Measurements from ENCODE around the gene YEATS2.
"Not testable (repeated sequence)": the region's sequence is repeated elsewhere in the genome, so short reads cannot be mapped to it uniquely, and the experiment has no call there.

Gene YEATS2

DNA sequence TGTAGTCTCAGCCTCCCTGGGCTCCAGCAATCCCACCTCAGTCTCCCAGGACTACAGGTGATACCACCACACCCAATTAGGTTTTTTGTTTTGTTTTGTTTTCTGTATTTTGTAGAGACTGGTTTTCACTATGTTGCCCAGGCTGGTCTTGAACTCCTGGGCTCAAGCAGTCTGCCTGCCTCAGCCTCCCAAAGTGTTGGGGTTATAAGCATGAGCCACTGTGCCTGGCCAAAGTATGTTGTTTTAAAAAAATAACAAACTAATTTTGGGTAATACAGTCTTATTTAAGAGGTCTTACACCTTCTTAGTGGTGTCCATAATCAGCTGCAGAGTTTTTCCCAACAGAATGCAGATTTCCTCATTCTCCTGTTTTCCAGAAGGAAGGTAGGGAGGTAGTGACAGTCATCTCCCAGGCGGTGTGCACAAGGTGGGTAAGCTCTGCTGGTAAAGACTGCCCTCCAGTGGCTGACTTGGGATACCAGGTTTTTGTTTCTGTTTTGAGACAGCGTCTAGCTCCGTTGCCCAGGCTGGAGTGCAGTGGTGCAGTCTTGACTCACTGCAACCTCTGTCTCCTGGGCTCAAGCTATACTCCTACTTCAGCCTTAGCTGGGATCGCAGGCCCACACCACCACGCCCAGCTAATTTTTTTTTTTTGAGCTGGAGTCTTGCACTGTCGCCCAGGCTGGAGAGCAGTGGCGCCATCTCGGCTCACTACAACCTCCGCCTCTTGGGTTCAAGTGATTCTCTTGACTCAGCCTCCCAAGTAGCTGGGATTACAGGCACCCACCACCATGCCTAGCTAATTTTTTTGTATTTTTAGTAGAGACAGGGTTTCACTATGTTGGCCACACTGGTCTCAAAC lies 69.4 kb downstream of the YEATS2 start:
- no peak overlapping the region for H3K27ac ChIP-seq (ENCODE audit: low read depth, low read length)

DNA sequence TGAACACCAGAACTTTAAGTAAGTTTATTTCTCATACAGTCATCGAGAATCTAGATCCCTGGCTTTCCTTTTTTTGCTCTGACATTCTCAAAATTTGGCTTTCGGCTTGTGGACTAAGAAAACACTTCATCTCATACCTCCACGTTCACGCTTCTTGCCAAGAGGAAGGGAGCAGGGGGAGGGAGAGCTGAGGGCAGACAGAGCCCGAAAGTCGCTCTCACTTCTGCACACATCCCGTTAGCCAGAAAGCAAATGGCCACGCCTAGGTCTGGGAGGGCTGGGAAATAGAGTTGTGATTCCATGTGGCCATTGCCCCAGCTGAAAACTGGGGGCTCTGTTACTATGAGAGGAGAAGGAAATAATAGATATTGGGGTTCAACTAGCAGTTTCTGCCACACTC lies 70.5 kb downstream of the YEATS2 start:
- Histone ChIP-seq H3K27ac (ENCODE audit: low read depth, low read length) (no peak overlapping the region), H3K9ac (ENCODE audit: low read length) (no peak overlapping the region), H3K27me3 (ENCODE audit: control insufficient read depth, insufficient read depth, low read length) (no peaks in the 10 kb centered on the region), H3K4me3 (ENCODE audit: low read length) (no peak overlapping the region), H3K36me3 (ENCODE audit: control insufficient read depth, insufficient read depth, low read length) (peaks cover 3% of the 10 kb centered on the region), H3K4me1 (ENCODE audit: control insufficient read depth, insufficient read depth, low read length) (no peaks in the 10 kb centered on the region)

More for the DNA sequence above, 69.4 kb downstream of the YEATS2 start:
- Histone ChIP-seq H3K36me3 (ENCODE audit: control insufficient read depth, insufficient read depth, low read length) (peaks cover 4% of the 10 kb centered on the region), H3K27me3 (ENCODE audit: control insufficient read depth, insufficient read depth, low read length) (no peaks in the 10 kb centered on the region), H3K4me1 (ENCODE audit: control insufficient read depth, insufficient read depth, low read length) (no peaks in the 10 kb centered on the region), H3K4me3 (ENCODE audit: low read length) (no peak overlapping the region), H3K9ac (ENCODE audit: low read length) (no peak overlapping the region)

DNA sequence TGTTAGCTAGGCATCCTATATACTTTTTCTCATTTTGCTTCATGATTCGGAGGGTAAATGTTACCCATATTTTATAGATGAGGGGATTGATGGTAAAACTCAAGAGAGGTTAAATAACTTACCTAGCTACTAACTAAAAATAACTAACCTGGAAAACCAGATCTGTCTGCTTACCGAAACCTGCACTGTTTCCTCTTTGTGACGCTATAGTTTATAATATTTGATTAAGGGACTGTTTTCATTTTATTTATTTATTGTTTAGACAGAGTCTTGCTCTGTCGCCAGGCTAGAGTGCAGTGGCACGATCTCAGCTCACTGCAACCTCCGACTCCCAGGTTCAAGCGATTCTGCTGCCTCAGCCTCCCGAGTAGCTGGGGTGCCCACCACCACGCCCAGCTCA lies 71.9 kb downstream of the YEATS2 start:
- peaks cover 11% of the 10 kb centered on the region for H3K36me3 ChIP-seq (ENCODE audit: control insufficient read depth, insufficient read depth, low read length)

DNA sequence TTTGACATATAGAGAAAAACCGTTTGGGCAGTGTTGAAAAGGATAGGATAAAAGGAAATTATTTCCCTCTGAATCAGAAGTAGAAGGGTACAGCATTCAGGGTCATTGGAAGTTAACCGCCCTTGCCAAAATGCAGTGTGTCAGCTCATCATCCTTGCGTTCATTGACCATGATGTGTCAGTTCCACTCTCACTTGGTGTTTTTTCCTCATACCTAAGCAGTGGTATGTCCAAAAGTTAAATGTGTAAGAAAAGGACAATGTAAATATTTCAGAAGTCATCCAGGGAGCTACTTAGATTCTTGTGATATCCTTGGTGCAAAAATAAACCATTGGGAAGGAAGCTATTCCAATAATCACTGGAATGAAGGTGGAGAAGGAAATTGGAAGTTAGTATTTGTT lies 77.0 kb downstream of the YEATS2 start:
- Histone ChIP-seq H3K36me3 (ENCODE audit: control insufficient read depth, insufficient read depth, low read length) (peaks cover 11% of the 10 kb centered on the region), H3K27ac (ENCODE audit: low read depth, low read length) (no peak overlapping the region), H3K4me1 (ENCODE audit: control insufficient read depth, insufficient read depth, low read length) (no peaks in the 10 kb centered on the region), H3K4me3 (ENCODE audit: low read length) (no peak overlapping the region), H3K27me3 (ENCODE audit: control insufficient read depth, insufficient read depth, low read length) (no peaks in the 10 kb centered on the region), H3K9ac (ENCODE audit: low read length) (no peak overlapping the region)

More for the DNA sequence above, 71.9 kb downstream of the YEATS2 start:
- H3K9ac ChIP-seq (ENCODE audit: low read length), result no peak overlapping the region
- no peaks in the 10 kb centered on the region for H3K4me1 ChIP-seq (ENCODE audit: control insufficient read depth, insufficient read depth, low read length)
- no peaks in the 10 kb centered on the region for H3K27me3 ChIP-seq (ENCODE audit: control insufficient read depth, insufficient read depth, low read length)
- no peak overlapping the region for H3K27ac ChIP-seq (ENCODE audit: low read depth, low read length)
- no peak overlapping the region for H3K4me3 ChIP-seq (ENCODE audit: low read length)

DNA sequence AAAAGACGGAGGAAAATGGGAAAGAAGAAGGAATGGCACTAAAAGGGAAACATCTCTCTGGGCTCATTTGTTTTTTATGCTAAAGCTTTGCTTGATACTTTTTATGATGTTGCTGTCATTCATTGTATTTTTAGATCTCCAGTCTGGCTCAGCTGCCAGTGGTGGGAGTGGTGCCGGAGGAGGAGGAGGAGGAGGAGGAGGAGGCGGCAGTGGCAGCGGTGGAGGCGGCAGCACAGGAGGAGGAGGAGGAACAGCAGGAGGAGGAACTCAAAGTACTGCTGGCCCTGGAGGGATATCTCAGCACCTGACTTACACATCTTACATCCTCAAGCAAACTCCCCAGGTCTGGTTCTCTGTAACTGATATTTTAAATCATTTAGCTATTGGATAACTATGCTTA lies 78.2 kb downstream of the YEATS2 start:
- no peak overlapping the region for H3K9ac ChIP-seq (ENCODE audit: low read length)
- H3K27me3 ChIP-seq (ENCODE audit: control insufficient read depth, insufficient read depth, low read length), result no peaks in the 10 kb centered on the region
- H3K4me1 ChIP-seq (ENCODE audit: control insufficient read depth, insufficient read depth, low read length), result no peaks in the 10 kb centered on the region
- no peak overlapping the region for H3K4me3 ChIP-seq (ENCODE audit: low read length)
- peaks cover 14% of the 10 kb centered on the region for H3K36me3 ChIP-seq (ENCODE audit: control insufficient read depth, insufficient read depth, low read length)
- H3K27ac ChIP-seq (ENCODE audit: low read depth, low read length), result no peak overlapping the region

DNA sequence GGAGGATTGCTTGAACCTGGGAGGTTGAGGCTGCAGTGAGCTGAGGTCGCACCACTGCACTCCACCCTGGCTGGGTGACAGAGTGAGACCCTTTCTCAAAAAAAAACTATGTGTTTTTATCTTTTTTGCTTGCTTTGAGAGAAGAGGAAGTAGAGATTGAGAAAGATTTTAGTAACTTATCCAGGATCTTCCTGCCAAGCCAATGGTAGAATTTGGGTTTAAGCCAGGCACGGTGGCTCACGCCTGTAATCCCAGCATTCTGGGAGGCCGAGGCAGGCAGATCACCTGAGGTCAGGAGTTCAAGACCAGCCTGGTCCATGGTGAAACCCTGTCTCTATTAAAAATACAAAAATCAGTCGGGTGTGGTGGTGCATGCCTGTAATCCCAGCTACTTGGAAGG lies 78.9 kb downstream of the YEATS2 start:
- not testable (repeated sequence) for H3K4me3 ChIP-seq (ENCODE audit: low read length); H3K4me1 ChIP-seq (ENCODE audit: control insufficient read depth, insufficient read depth, low read length); H3K9ac ChIP-seq (ENCODE audit: low read length); H3K27ac ChIP-seq (ENCODE audit: low read depth, low read length); H3K27me3 ChIP-seq (ENCODE audit: control insufficient read depth, insufficient read depth, low read length)
- H3K36me3 ChIP-seq (ENCODE audit: control insufficient read depth, insufficient read depth, low read length), result peaks cover 17% of the 10 kb centered on the region

DNA sequence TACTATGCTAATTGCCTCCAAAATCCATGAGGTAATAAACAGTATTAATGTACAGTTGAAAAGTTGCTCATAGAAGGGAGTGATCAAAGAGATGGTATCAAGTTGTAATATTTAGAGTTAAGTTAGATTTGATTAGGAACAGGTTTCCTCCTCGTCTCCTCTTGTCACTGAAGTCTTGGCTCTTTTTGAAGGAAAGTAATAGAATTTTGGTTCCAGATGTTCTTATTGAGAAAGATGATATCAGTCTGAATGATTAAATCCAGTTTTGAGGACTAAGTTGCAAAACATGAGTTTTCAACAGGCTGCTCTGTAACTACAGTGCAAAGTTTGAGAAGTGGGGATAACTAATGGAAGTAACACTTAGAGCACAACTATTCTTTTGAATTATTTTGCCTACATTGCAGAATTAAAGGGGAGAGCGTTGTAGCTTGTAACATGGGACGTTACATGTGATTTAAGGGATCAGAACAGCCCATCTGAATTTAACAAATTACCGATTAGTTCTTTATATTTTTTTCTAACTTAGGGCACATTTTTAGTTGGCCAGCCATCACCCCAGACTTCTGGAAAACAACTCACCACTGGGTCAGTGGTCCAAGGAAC lies 79.5 kb downstream of the YEATS2 start:
- H3K9ac ChIP-seq (ENCODE audit: low read length), result no peak overlapping the region
- H3K4me3 ChIP-seq (ENCODE audit: low read length), result no peak overlapping the region
- H3K27ac ChIP-seq (ENCODE audit: low read depth, low read length), result no peak overlapping the region
- no peaks in the 10 kb centered on the region for H3K4me1 ChIP-seq (ENCODE audit: control insufficient read depth, insufficient read depth, low read length)
- H3K36me3 ChIP-seq (ENCODE audit: control insufficient read depth, insufficient read depth, low read length), result peaks cover 17% of the 10 kb centered on the region
- no peaks in the 10 kb centered on the region for H3K27me3 ChIP-seq (ENCODE audit: control insufficient read depth, insufficient read depth, low read length)

DNA sequence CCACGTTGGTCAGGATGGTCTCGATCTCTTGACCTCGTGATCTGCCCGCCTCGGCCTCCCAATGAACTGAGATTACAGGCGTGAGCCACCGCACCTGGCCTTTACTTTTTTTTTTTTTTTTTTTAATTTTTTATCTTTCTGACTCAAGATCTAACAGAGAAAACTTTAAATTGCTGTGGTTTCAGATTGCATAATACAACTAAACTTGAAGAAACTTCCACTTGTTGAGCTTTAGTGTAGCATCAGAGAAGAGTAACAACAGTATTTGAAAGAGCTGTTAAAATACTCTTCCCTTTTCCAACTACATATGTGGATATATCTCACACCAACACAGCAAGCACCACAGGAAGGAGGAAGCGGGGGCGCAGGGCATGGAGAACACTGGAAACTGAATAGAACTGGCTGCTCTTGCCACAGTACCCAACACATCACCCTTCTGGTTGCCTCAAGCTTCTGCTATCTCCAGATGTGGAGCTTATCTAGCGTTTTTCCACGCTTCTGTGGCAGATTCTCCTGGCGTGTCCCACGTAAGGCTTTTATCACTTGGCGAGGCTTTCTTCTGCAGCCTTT lies 82.4 kb downstream of the YEATS2 start:
- H3K4me3 ChIP-seq (ENCODE audit: low read length), result no peak overlapping the region
- no peak overlapping the region for H3K27ac ChIP-seq (ENCODE audit: low read depth, low read length)
- H3K4me1 ChIP-seq (ENCODE audit: control insufficient read depth, insufficient read depth, low read length), result no peaks in the 10 kb centered on the region
- no peaks in the 10 kb centered on the region for H3K27me3 ChIP-seq (ENCODE audit: control insufficient read depth, insufficient read depth, low read length)
- peaks cover 9% of the 10 kb centered on the region for H3K36me3 ChIP-seq (ENCODE audit: control insufficient read depth, insufficient read depth, low read length)
- H3K9ac ChIP-seq (ENCODE audit: low read length), result no peak overlapping the region

DNA sequence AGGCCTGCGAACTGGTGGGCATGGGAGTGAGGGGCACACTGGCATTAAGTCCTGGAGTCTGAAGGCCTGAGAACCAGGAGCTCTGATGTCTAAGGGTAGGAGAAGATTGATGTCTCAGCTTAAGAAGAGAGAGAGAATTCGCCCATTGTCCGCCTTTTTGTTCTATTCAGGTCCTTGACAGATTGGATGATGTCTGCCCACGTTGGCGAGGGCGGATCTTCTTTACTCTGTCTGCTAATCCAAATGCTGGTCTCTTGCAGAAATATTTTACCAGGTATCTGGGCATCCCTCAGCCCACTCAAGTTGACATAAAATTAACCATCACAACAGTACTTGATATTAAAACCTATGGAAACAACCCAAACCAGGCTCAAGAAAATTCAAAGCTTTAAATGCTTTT lies 83.6 kb downstream of the YEATS2 start:
- H3K4me3 ChIP-seq (ENCODE audit: low read length), result no peak overlapping the region
- no peaks in the 10 kb centered on the region for H3K4me1 ChIP-seq (ENCODE audit: control insufficient read depth, insufficient read depth, low read length)
- no peak overlapping the region for H3K27ac ChIP-seq (ENCODE audit: low read depth, low read length)
- H3K9ac ChIP-seq (ENCODE audit: low read length), result no peak overlapping the region
- no peaks in the 10 kb centered on the region for H3K27me3 ChIP-seq (ENCODE audit: control insufficient read depth, insufficient read depth, low read length)
- peaks cover 9% of the 10 kb centered on the region for H3K36me3 ChIP-seq (ENCODE audit: control insufficient read depth, insufficient read depth, low read length)

DNA sequence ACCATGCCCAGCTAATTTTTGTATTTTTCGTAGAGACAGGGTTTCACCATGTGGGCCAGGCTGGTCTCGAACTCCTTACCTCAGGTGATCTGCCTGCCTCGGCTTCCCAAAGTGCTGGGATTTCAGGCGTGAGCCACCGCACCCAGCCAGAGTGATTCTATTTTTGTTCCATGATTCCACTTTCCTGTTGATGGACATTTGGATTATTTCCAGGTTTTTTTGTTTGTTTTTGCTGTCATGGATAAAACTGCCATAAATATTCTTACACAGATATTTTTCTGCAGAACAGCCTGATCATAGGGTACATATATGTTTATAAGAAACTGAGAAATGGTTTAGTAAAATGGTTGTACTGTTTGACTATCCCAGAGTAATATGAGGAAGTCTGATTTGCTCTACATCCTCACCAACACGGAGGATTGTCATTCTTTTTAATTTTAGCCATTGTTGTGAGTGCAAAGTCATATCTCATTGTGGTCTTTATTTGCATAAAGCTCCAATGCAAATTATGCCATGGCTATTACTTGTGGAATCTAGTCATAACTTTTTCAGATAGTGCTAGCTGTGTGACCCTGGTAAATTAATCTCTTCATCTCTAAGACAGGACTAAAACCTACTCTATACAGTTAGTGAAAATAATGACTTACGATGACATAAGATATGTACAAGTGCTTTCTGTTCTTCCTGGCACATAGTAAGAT lies 85.1 kb downstream of the YEATS2 start:
- Histone ChIP-seq H3K27ac (ENCODE audit: low read depth, low read length) (no peak overlapping the region), H3K27me3 (ENCODE audit: control insufficient read depth, insufficient read depth, low read length) (no peaks in the 10 kb centered on the region), H3K4me3 (ENCODE audit: low read length) (no peak overlapping the region), H3K9ac (ENCODE audit: low read length) (no peak overlapping the region), H3K36me3 (ENCODE audit: control insufficient read depth, insufficient read depth, low read length) (peaks cover 13% of the 10 kb centered on the region), H3K4me1 (ENCODE audit: control insufficient read depth, insufficient read depth, low read length) (no peaks in the 10 kb centered on the region)

DNA sequence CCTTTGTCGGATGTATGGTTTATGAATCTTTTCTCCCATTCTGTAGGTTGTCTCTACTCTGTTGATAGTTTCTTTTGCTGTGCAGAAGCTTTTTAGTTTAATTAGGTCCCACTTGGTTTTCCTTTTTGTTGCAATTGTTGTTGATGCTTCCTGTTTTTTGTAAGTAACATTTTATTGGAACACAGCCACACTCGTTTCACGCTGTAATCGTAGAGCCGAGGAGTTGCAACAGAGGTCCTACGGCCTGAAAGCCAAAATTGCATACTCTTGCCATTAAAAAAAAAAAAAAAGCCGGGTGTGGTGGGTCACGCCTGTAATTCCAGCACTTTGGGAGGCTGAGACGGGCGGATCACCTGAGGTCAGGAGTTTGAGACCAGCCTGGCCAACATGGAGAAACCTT lies 86.9 kb downstream of the YEATS2 start:
- H3K27ac ChIP-seq (ENCODE audit: low read depth, low read length); H3K4me3 ChIP-seq (ENCODE audit: low read length); H3K9ac ChIP-seq (ENCODE audit: low read length); H3K27me3 ChIP-seq (ENCODE audit: control insufficient read depth, insufficient read depth, low read length); H3K4me1 ChIP-seq (ENCODE audit: control insufficient read depth, insufficient read depth, low read length): not testable (repeated sequence)
- peaks cover 13% of the 10 kb centered on the region for H3K36me3 ChIP-seq (ENCODE audit: control insufficient read depth, insufficient read depth, low read length)

DNA sequence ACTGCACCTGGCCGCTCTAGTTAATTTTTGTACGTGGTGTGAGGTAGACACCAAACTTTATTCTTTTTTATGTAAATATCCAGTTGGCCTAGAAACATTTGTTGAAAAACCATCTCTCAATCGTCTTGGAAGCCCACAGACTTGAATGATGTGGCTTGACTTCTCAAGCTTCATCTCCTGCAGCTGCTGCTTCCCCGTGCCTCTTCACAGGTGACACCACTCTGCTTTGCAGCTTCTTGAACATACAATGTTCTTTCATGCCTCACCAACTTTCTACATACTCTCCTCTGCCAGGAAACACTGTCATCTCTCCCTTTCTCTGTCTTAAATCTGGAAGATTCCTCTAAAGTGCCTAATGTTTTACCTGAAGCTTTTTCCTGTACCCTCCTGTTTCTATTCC lies 92.2 kb downstream of the YEATS2 start:
- no peak overlapping the region for H3K9ac ChIP-seq (ENCODE audit: low read length)
- peaks cover 6% of the 10 kb centered on the region for H3K36me3 ChIP-seq (ENCODE audit: control insufficient read depth, insufficient read depth, low read length)
- H3K27me3 ChIP-seq (ENCODE audit: control insufficient read depth, insufficient read depth, low read length), result no peaks in the 10 kb centered on the region
- H3K27ac ChIP-seq (ENCODE audit: low read depth, low read length), result no peak overlapping the region
- no peak overlapping the region for H3K4me3 ChIP-seq (ENCODE audit: low read length)
- H3K4me1 ChIP-seq (ENCODE audit: control insufficient read depth, insufficient read depth, low read length), result no peaks in the 10 kb centered on the region
